GM20000 (cell line): ENCODE measurements around the gene TK1.

Source experiments
- DNase-seq: peaks from one replicate; pipeline ENCODE4 v3.0.0; 2012; ENCODE audit warnings: low spot score
- CTCF ChIP-seq: IDR thresholded peaks from 2 replicates; pipeline ENCODE4 v1.5.1; 2012; ENCODE audit warnings: mild to moderate bottlenecking, control low read depth; ENCODE audit errors: extremely low read depth, missing control alignments

TK1 gene

GRCh38 chr17:78168903-78169793, 17.7 kb downstream of the TK1 start:
- peak; percentile 77 for DNase-seq
- TF ChIP-seq CTCF, result no peak

GRCh38 chr17:78168242-78168902, 18.5 kb downstream of the TK1 start, which contains the start of gene SYNGR2:
Gene SYNGR2 (plus strand): TSS chr17:78168581. CDS start chr17:78168617, 36 bp downstream.
- peak; percentile 95 for DNase-seq
- TF ChIP-seq CTCF, result no peak

- no peak for DNase-seq
These were observed 20.4 kb downstream of the TK1 start for GRCh38 chr17:78166416-78166815.

GRCh38 chr17:78164748-78165607, 21.9 kb downstream of the TK1 start:
- DNase-seq, result no peak
- TF ChIP-seq CTCF, result no peak

More at GRCh38 chr17:78166416-78166815, 20.4 kb downstream of the TK1 start:
- no peak for TF ChIP-seq CTCF

- TF ChIP-seq CTCF, result no peak
- no peak for DNase-seq
These were observed 22.7 kb downstream of the TK1 start for GRCh38 chr17:78163881-78164747.

GRCh38 chr17:78159575-78160158, 27.2 kb downstream of the TK1 start:
- no peak for DNase-seq
- no peak for TF ChIP-seq CTCF
